Esophagus squamous epithelium (tissue), 4 donors: ENCODE results near the gene TRIM67.

ENCODE experiments used
- POLR2A ChIP-seq, 4 donors: fragments of 450-650 bp; IDR thresholded peaks; one replicate each; pipeline ENCODE4 v1.6.1; 2017; ENCODE audit warnings: antibody characterized with exemption in 4 of 4, mild to moderate bottlenecking in 4 of 4, moderate library complexity in 3 of 4
- TF ChIP-seq, protein P1 (sequence below), 6 experiments: fragments of 450-650 bp in 4 of 6; fragments of 200-600 bp in 2 of 6; sonication (generic) in 2 of 6; IDR thresholded peaks; one replicate each; pipeline ENCODE4 v1.5.1; 2016 to 2019; ENCODE audit warnings: antibody characterized with exemption in 6 of 6, mild to moderate bottlenecking in 4 of 6, moderate library complexity in 4 of 6

DNA sequence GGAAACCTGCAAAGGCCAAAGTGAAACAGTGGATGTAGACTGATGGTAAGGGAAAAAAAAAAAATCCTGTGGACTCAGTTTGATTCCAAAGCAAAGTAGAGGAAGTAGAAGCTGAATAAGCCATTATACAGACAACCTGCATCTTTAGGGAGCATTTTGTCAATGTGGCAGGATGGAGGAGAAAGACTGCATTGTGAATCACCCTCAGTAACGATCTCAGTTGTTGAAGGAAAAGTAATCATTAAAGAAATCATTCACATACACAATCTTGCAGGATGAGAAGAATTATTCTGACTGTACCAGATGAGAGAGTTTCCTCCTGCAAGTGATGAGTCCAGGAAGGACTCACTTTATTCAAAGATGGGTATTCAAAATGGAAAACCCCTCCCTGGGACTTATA lies 45.1 kb upstream of the TRIM67 start:
- TF ChIP-seq, protein P1, sequence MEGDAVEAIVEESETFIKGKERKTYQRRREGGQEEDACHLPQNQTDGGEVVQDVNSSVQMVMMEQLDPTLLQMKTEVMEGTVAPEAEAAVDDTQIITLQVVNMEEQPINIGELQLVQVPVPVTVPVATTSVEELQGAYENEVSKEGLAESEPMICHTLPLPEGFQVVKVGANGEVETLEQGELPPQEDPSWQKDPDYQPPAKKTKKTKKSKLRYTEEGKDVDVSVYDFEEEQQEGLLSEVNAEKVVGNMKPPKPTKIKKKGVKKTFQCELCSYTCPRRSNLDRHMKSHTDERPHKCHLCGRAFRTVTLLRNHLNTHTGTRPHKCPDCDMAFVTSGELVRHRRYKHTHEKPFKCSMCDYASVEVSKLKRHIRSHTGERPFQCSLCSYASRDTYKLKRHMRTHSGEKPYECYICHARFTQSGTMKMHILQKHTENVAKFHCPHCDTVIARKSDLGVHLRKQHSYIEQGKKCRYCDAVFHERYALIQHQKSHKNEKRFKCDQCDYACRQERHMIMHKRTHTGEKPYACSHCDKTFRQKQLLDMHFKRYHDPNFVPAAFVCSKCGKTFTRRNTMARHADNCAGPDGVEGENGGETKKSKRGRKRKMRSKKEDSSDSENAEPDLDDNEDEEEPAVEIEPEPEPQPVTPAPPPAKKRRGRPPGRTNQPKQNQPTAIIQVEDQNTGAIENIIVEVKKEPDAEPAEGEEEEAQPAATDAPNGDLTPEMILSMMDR (IDR thresholded peaks at IDR 0.05), result no peak
- no peak for TF ChIP-seq POLR2A (IDR thresholded peaks at IDR 0.05)
